ENCODE results near the gene ZNF200. TPM values are rescaled to one million over a fixed set of nuclear protein-coding genes. Genes with fewer than 3 reads are reported as not detected.

The ZNF200 gene
- total and polyA plus RNA-seq, 2 of the 13 experiments (the other 11 are each of a cell fraction or from before 2014, with no cell fraction given) = 3.5 to 16.5 TPM

GRCh38 chr16:3187798-3188674, 46.9 kb downstream of the ZNF200 start, which contains the start of gene OR1F1:
TSS of gene OR1F1 (plus strand) at chr16:3188204.
- Histone ChIP-seq H3K27me3 (ENCODE audit: control insufficient read depth in 1 of 2, insufficient read depth in 2 of 2, low read length in 2 of 2) (no peaks in the 10 kb centered on the region), H3K4me3 (replicated peaks in 1 of 3; ENCODE audit: insufficient read depth in 1 of 3, low read depth in 2 of 3, low read length in 3 of 3) (peak within 1 kb of the TSS; percentile 72 to 91 (median 76)), H3K9ac (ENCODE audit: insufficient read depth, low read depth, low read length) (peak within 1 kb of the TSS; percentile 57), H3K36me3 (replicated peaks in 1 of 2; ENCODE audit: control insufficient read depth in 1 of 2, insufficient read depth in 2 of 2, low read length in 2 of 2) (no peaks in the 10 kb centered on the region), H3K4me1 (ENCODE audit: insufficient read depth, low read length) (peaks cover 43% of the 10 kb centered on the region), H4K20me1 (ENCODE audit: insufficient read depth, low read length) (no peaks in the 10 kb centered on the region), H3K27ac (ENCODE audit: extremely low read length, insufficient read depth, low read length) (peak within 1 kb of the TSS; percentile 40), H3K79me2 (ENCODE audit: insufficient read depth, low read length) (no peaks in the 10 kb centered on the region), H2AFZ (ENCODE audit: low read length) (peak within 1 kb of the TSS; percentile 83), H3K4me2 (ENCODE audit: low read depth, low read length) (peak within 1 kb of the TSS; percentile 88), H3K9me3 (ENCODE audit: low read length) (no peaks in the 10 kb centered on the region)
- BruUV-seq (replicated peaks) = no TSS peak
- POLR2A ChIA-PET = interaction anchor here (0.6 to 3.0 kb wide), 11 partner anchors 10 to 165 kb away, joined by 3 to 22 read pairs (median 4); partner anchors contain the start of gene ZNF213
- intact Hi-C loops (cut with micrococcal nuclease; ENCODE audit: unreplicated experiment) = loop anchor here (5.0 kb wide), 1 partner anchor 36 kb away; no protein-coding TSS in a partner anchor
- DNase-seq (ENCODE audit: low spot score) (peak; percentile 71), FAIRE-seq (peak; percentile 49), ATAC-seq (peak; percentile 16)
- WGBS (ENCODE audit: low lambda C conversion rate) = under 1% methylated on average over 49 of the region's 51 CpGs
- in situ Hi-C loops (cut with HindIII; ENCODE audit: extremely low pct_ligation_motif_present, low pct_unique_long_range_greater_than_20kb) = no loop called here
- CTCF ChIA-PET (ENCODE audit: low intra/inter-chr PET ratio, low total read pairs) = no interaction called here
- TF ChIP-seq ZNF775 (CRISPR knock-in tag; IDR thresholded peaks at IDR 0.05; ENCODE audit: borderline replicate concordance) = peak; percentile 86; the same call in 1 of the 2 replicates
- peak; percentile 18; the same call in 1 of the 2 replicates for TF ChIP-seq ZNF574 (CRISPR knock-in tag; IDR thresholded peaks at IDR 0.05)
- TF ChIP-seq ETV5 (CRISPR knock-in tag; IDR thresholded peaks at IDR 0.05; ENCODE audit: borderline replicate concordance) = peak; percentile 39; the same call in 1 of the 2 replicates
- peak; percentile 36; the same call in 1 of the 2 replicates for TF ChIP-seq ZNF350 (CRISPR knock-in tag; IDR thresholded peaks at IDR 0.05; ENCODE audit: borderline replicate concordance, low read depth)
- TF ChIP-seq, protein P1, sequence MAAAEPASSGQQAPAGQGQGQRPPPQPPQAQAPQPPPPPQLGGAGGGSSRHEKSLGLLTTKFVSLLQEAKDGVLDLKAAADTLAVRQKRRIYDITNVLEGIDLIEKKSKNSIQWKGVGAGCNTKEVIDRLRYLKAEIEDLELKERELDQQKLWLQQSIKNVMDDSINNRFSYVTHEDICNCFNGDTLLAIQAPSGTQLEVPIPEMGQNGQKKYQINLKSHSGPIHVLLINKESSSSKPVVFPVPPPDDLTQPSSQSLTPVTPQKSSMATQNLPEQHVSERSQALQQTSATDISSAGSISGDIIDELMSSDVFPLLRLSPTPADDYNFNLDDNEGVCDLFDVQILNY (CRISPR knock-in tag; conservative IDR thresholded peaks at IDR 0.05) = no peak
- 0 out of 2 replicates have a peak, but pooled peaks have one; percentile 40 for TF ChIP-seq ZSCAN25 (CRISPR knock-in tag; IDR thresholded peaks at IDR 0.05)
- TF ChIP-seq ZNF24 (IDR thresholded peaks at IDR 0.05) = no peak
- no peak for TF ChIP-seq MED13 (CRISPR knock-in tag; IDR thresholded peaks at IDR 0.05)
- peak; percentile 43; the same call in 1 of the 2 replicates for TF ChIP-seq HOXA3 (CRISPR knock-in tag; IDR thresholded peaks at IDR 0.05)
- TF ChIP-seq, protein P2, sequence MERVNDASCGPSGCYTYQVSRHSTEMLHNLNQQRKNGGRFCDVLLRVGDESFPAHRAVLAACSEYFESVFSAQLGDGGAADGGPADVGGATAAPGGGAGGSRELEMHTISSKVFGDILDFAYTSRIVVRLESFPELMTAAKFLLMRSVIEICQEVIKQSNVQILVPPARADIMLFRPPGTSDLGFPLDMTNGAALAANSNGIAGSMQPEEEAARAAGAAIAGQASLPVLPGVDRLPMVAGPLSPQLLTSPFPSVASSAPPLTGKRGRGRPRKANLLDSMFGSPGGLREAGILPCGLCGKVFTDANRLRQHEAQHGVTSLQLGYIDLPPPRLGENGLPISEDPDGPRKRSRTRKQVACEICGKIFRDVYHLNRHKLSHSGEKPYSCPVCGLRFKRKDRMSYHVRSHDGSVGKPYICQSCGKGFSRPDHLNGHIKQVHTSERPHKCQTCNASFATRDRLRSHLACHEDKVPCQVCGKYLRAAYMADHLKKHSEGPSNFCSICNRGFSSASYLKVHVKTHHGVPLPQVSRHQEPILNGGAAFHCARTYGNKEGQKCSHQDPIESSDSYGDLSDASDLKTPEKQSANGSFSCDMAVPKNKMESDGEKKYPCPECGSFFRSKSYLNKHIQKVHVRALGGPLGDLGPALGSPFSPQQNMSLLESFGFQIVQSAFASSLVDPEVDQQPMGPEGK (CRISPR knock-in tag; IDR thresholded peaks at IDR 0.05) = 0 out of 2 replicates have a peak, but pooled peaks have one; percentile 9
- TF ChIP-seq SRSF4 (IDR thresholded peaks at IDR 0.05; ENCODE audit: low read depth, low read length, poor library complexity, severe bottlenecking) = no peak
- TF ChIP-seq RBFOX2 (IDR thresholded peaks at IDR 0.05; ENCODE audit: low read depth, low read length) = no peak
- TF ChIP-seq, protein P3, sequence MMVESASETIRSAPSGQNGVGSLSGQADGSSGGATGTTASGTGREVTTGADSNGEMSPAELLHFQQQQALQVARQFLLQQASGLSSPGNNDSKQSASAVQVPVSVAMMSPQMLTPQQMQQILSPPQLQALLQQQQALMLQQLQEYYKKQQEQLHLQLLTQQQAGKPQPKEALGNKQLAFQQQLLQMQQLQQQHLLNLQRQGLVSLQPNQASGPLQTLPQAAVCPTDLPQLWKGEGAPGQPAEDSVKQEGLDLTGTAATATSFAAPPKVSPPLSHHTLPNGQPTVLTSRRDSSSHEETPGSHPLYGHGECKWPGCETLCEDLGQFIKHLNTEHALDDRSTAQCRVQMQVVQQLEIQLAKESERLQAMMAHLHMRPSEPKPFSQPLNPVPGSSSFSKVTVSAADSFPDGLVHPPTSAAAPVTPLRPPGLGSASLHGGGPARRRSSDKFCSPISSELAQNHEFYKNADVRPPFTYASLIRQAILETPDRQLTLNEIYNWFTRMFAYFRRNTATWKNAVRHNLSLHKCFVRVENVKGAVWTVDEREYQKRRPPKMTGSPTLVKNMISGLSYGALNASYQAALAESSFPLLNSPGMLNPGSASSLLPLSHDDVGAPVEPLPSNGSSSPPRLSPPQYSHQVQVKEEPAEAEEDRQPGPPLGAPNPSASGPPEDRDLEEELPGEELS (CRISPR knock-in tag; IDR thresholded peaks at IDR 0.05) = 0 out of 2 replicates have a peak, but pooled peaks have one; percentile 26

All from HepG2 (cell line).